ENCODE measurements around the gene SEC22A.

The SEC22A gene

GRCh38 chr3:123188058-123188457 is 13.7 kb upstream of the SEC22A start:
- Histone ChIP-seq H3K9me3 (no peaks in the 10 kb centered on the region), H3K4me3 (ENCODE audit: low read depth, low read length) (no peak overlapping the region), H3K4me1 (no peaks in the 10 kb centered on the region), H3K27me3 (no peaks in the 10 kb centered on the region), H3K36me3 (no peaks in the 10 kb centered on the region)
- TF ChIP-seq CTCF (IDR thresholded peaks at IDR 0.05; ENCODE audit: low read depth, low read length) = no peak
- DNase-seq = no peak

- DNase-seq = no peak
- H3K27me3 ChIP-seq = no peaks in the 10 kb centered on the region
- no peaks in the 10 kb centered on the region for H3K9me3 ChIP-seq
- TF ChIP-seq CTCF (IDR thresholded peaks at IDR 0.05; ENCODE audit: low read depth, low read length) = no peak
- no peak overlapping the region for H3K4me3 ChIP-seq (ENCODE audit: low read depth, low read length)
- no peaks in the 10 kb centered on the region for H3K4me1 ChIP-seq
- no peaks in the 10 kb centered on the region for H3K36me3 ChIP-seq
These were observed 8.2 kb upstream of the SEC22A start for GRCh38 chr3:123193448-123194101.

- DNase-seq = peak; percentile 29
These were observed 7.2 kb upstream of the SEC22A start for GRCh38 chr3:123194552-123194951.

GRCh38 chr3:123198372-123198771 is 3.4 kb upstream of the SEC22A start:
- TF ChIP-seq CTCF (IDR thresholded peaks at IDR 0.05; ENCODE audit: low read depth, low read length) = no peak
- no peak for DNase-seq
- H3K4me1 ChIP-seq = peaks cover 2% of the 10 kb centered on the region; the same call in 1 of the 2 replicates
- no peaks in the 10 kb centered on the region for H3K27me3 ChIP-seq
- no peaks in the 10 kb centered on the region for H3K9me3 ChIP-seq
- H3K4me3 ChIP-seq (ENCODE audit: low read depth, low read length) = no peak overlapping the region
- H3K36me3 ChIP-seq = no peaks in the 10 kb centered on the region

More at GRCh38 chr3:123194552-123194951, 7.2 kb upstream of the SEC22A start:
- no peak overlapping the region for H3K4me3 ChIP-seq (ENCODE audit: low read depth, low read length)
- peak; percentile 59 for TF ChIP-seq CTCF (IDR thresholded peaks at IDR 0.05; ENCODE audit: low read depth, low read length)
- H3K36me3 ChIP-seq = no peaks in the 10 kb centered on the region
- H3K27me3 ChIP-seq = no peaks in the 10 kb centered on the region
- no peaks in the 10 kb centered on the region for H3K4me1 ChIP-seq
- H3K9me3 ChIP-seq = no peaks in the 10 kb centered on the region

- Histone ChIP-seq H3K9me3 (no peaks in the 10 kb centered on the region), H3K4me3 (ENCODE audit: low read depth, low read length) (peak overlapping the region; percentile 94), H3K4me1 (peaks cover 2% of the 10 kb centered on the region; the same call in 1 of the 2 replicates), H3K27me3 (no peaks in the 10 kb centered on the region), H3K36me3 (no peaks in the 10 kb centered on the region)
- no peak for DNase-seq
- no peak for TF ChIP-seq CTCF (IDR thresholded peaks at IDR 0.05; ENCODE audit: low read depth, low read length)
These were observed 553 bp upstream of the SEC22A start for GRCh38 chr3:123201223-123201556.

GRCh38 chr3:123202451-123202850 is 708 bp downstream of the SEC22A start:
- peaks cover 2% of the 10 kb centered on the region; the same call in 1 of the 2 replicates for H3K4me1 ChIP-seq
- H3K9me3 ChIP-seq = no peaks in the 10 kb centered on the region
- no peak for TF ChIP-seq CTCF (IDR thresholded peaks at IDR 0.05; ENCODE audit: low read depth, low read length)
- H3K36me3 ChIP-seq = no peaks in the 10 kb centered on the region
- peak; percentile 21 for DNase-seq
- H3K27me3 ChIP-seq = no peaks in the 10 kb centered on the region
- peak overlapping the region; percentile 94 for H3K4me3 ChIP-seq (ENCODE audit: low read depth, low read length)

All from BE2C (cell line).